BJ (cell line): ENCODE measurements around the gene SH2B3. TPM values are rescaled to one million over a fixed set of nuclear protein-coding genes. Genes with fewer than 3 reads are reported as not detected.

Experiments
- CTCF ChIA-PET: fragments of 350-600 bp; formaldehyde crosslinking; extraction: SDS; loops from one replicate; lab custom pipeline; 2021; ENCODE audit warnings: antibody characterized with exemption, inconsistent platforms; lab: Yijun Ruan, JAX
- POLR2A ChIA-PET: fragments of 300-600 bp; sonication (Branson Sonifier 250); formaldehyde crosslinking; extraction: SDS; loops from one replicate; lab custom pipeline; 2021; ENCODE audit warnings: antibody characterized with exemption; lab: Charles Lee
- DNase-seq: peaks from one replicate; pipeline ENCODE4 v3.0.0-alpha.2; 2011; ENCODE audit warnings: low read depth
- H3K27me3 ChIP-seq: 2 replicates; pipeline ENCODE4 v1.6.0; 2011; ENCODE audit warnings: low read length; ENCODE audit not compliant: control insufficient read depth, insufficient read depth
- H3K36me3 ChIP-seq: 2 replicates; pipeline ENCODE4 v1.5.1; 2011; ENCODE audit warnings: low read length; ENCODE audit not compliant: control insufficient read depth, insufficient read depth
- H3K4me3 ChIP-seq: 2 replicates; pipeline ENCODE4 v1.5.1; 2011; ENCODE audit warnings: low read depth, mild to moderate bottlenecking, control low read depth, low read length
- CTCF ChIP-seq: IDR thresholded peaks from 2 replicates; pipeline ENCODE4 v1.5.1; 2011; ENCODE audit warnings: low read depth, mild to moderate bottlenecking, control low read depth, inconsistent platforms, low read length, moderate library complexity; ENCODE audit not compliant: insufficient read depth
- polyA plus RNA-seq: library from polyadenylated mRNA; depleted of rRNA; stranded (reverse); fragments of >200 nt; gene quantifications from 2 replicates; pipeline ENCODE4 v1.2.3, GENCODE V29; 2011

Gene SH2B3
- polyA plus RNA-seq, 1 experiment, result 19.4 TPM

GRCh38 chr12:111407377-111408115 is 1.8 kb downstream of the SH2B3 start:
- no peaks in the 10 kb centered on the region for H3K27me3 ChIP-seq
- H3K4me3 ChIP-seq, result peak overlapping the region; percentile 96
- ChIA-PET POLR2A (no interaction called here), CTCF (interaction anchor here (0.9 to 7.5 kb wide), 4 partner anchors 11 to 44 kb away, joined by 4 to 40 read pairs (median 4); no protein-coding TSS in a partner anchor)
- DNase-seq, result no peak
- no peak for TF ChIP-seq CTCF
- H3K36me3 ChIP-seq, result no peaks in the 10 kb centered on the region

GRCh38 chr12:111408116-111408440 is 2.4 kb downstream of the SH2B3 start:
- Histone ChIP-seq H3K4me3 (0 out of 2 replicates have a peak overlapping the region, but pooled peaks have one; percentile 2), H3K36me3 (no peaks in the 10 kb centered on the region), H3K27me3 (no peaks in the 10 kb centered on the region)
- ChIA-PET CTCF (interaction anchor here (0.9 to 7.5 kb wide), 4 partner anchors 11 to 44 kb away, joined by 4 to 40 read pairs (median 4); no protein-coding TSS in a partner anchor), POLR2A (no interaction called here)
- no peak for TF ChIP-seq CTCF
- no peak for DNase-seq

- ChIA-PET POLR2A (no interaction called here), CTCF (interaction anchor here (1.0 to 7.5 kb wide), 4 partner anchors 11 to 43 kb away, joined by 3 to 40 read pairs (median 4); no protein-coding TSS in a partner anchor)
- Histone ChIP-seq H3K4me3 (peak overlapping the region; percentile 23; the same call in 1 of the 2 replicates), H3K36me3 (no peaks in the 10 kb centered on the region), H3K27me3 (no peaks in the 10 kb centered on the region)
- no peak for DNase-seq
- TF ChIP-seq CTCF, result no peak
Observed at GRCh38 chr12:111408686-111409402, 3.1 kb downstream of the SH2B3 start.

- ChIA-PET POLR2A (no interaction called here), CTCF (interaction anchor here (0.6 to 7.5 kb wide), 3 partner anchors 13 to 42 kb away, joined by 3 to 40 read pairs (median 3); no protein-coding TSS in a partner anchor)
- DNase-seq, result no peak
Observed at GRCh38 chr12:111409403-111409779, 3.7 kb downstream of the SH2B3 start.

More at GRCh38 chr12:111409403-111409779, 3.7 kb downstream of the SH2B3 start:
- no peak for TF ChIP-seq CTCF
- H3K4me3 ChIP-seq, result peak overlapping the region; percentile 23
- H3K36me3 ChIP-seq, result no peaks in the 10 kb centered on the region
- no peaks in the 10 kb centered on the region for H3K27me3 ChIP-seq
